H1 (cell line): Measurements from ENCODE around the gene MAN2A1. TPM values are rescaled to one million over a fixed set of nuclear protein-coding genes. Genes with fewer than 3 reads are reported as not detected.
A peak's percentile ranks its signal among the peaks of the same experiment; 100 is the strongest.

Experiments
- CTCF ChIA-PET: fragments of 300-600 bp; sonication (Branson Sonifier 250); formaldehyde crosslinking; loops from one replicate; lab custom pipeline; 2021; ENCODE audit not compliant: partially characterized antibody; lab: Charles Lee
- POLR2A ChIA-PET: fragments of 300-600 bp; sonication (Branson Sonifier 250); formaldehyde crosslinking; loops from one replicate; lab custom pipeline; 2021; ENCODE audit warnings: inconsistent platforms; ENCODE audit not compliant: partially characterized antibody; lab: Charles Lee
- DNase-seq, 2 experiments: peaks; one replicate each; pipeline versions ENCODE4 v3.0.0 to v3.0.0-alpha.2; 2010 to 2022; ENCODE audit warnings: low spot score in 2 of 2, low read depth in 1 of 2, mixed read lengths in 1 of 2
- FAIRE-seq: peaks from 2 replicates; lab custom pipeline; 2011; peaks lifted over from hg19 to GRCh38; lab: Jason Lieb, UNC
- H2AFZ ChIP-seq: 2 replicates; pipeline ENCODE4 v1.8.1; 2012; ENCODE audit warnings: low read length, inconsistent platforms
- H2AK5ac ChIP-seq: 2 replicates; pipeline ENCODE4 v1.6.1; 2013; ENCODE audit warnings: low read depth, low read length
- H2BK120ac ChIP-seq: replicated peaks from 2 replicates; pipeline ENCODE3; 2013; ENCODE audit warnings: low read depth, low read length, inconsistent platforms
- H2BK12ac ChIP-seq: 2 replicates; pipeline ENCODE4 v1.6.1; 2013; ENCODE audit warnings: low read depth, low read length
- H2BK15ac ChIP-seq: 2 replicates; pipeline ENCODE4 v1.6.1; 2013; ENCODE audit warnings: low read length
- H2BK20ac ChIP-seq: 2 replicates; pipeline ENCODE4 v1.6.1; 2013; ENCODE audit warnings: low read length
- H2BK5ac ChIP-seq: 2 replicates; pipeline ENCODE4 v1.6.1; 2013; ENCODE audit warnings: low read depth, low read length
- H3K14ac ChIP-seq: 2 replicates; pipeline ENCODE4 v1.6.1; 2013; ENCODE audit warnings: inconsistent platforms; ENCODE audit not compliant: insufficient read length
- H3K18ac ChIP-seq: 2 replicates; pipeline ENCODE4 v1.6.1; 2013; ENCODE audit warnings: low read length; ENCODE audit errors: extremely low read depth
- H3K23ac ChIP-seq: 2 replicates; pipeline ENCODE4 v1.6.1; 2013; ENCODE audit warnings: inconsistent platforms; ENCODE audit not compliant: insufficient read length
- H3K23me2 ChIP-seq: 2 replicates; pipeline ENCODE4 v1.6.1; 2013; ENCODE audit warnings: low read depth, low read length
- H3K27ac ChIP-seq: 2 replicates; pipeline ENCODE4 v1.6.1; 2011; ENCODE audit warnings: low read depth, low read length, inconsistent platforms
- H3K27me3 ChIP-seq, 4 experiments: replicated peaks in 1 of 4; 1 replicate in 1 of 4; 2 replicates in 3 of 4; pipeline versions ENCODE4 v1.6.1 to v1.8.1; 2011 to 2013; ENCODE audit warnings: low read length in 3 of 4, mild to moderate bottlenecking in 3 of 4, inconsistent platforms in 2 of 4, mixed read lengths in 2 of 4, moderate library complexity in 1 of 4; ENCODE audit not compliant: control insufficient read depth in 3 of 4, insufficient read depth in 3 of 4; ENCODE audit errors: extremely low read depth in 1 of 4
- H3K36me3 ChIP-seq, 4 experiments: 2 replicates each; pipeline versions ENCODE4 v1.6.1 to v1.8.1; 2011 to 2013; ENCODE audit warnings: mild to moderate bottlenecking in 4 of 4, low read length in 3 of 4, moderate library complexity in 2 of 4, control low read depth in 1 of 4, inconsistent platforms in 1 of 4; ENCODE audit not compliant: insufficient read depth in 4 of 4, control insufficient read depth in 2 of 4
- H3K4ac ChIP-seq: replicated peaks from 2 replicates; pipeline ENCODE3; 2013; ENCODE audit warnings: low read length, low read depth, mixed read lengths, inconsistent platforms; ENCODE audit not compliant: insufficient read length
- H3K4me1 ChIP-seq, 4 experiments: replicated peaks in 1 of 4; 1 replicate in 1 of 4; 2 replicates in 3 of 4; pipeline versions ENCODE4 v1.6.1 to v1.8.1; 2011 to 2013; ENCODE audit warnings: low read length in 3 of 4, inconsistent platforms in 2 of 4, mixed read lengths in 1 of 4; ENCODE audit not compliant: insufficient read depth in 4 of 4, control insufficient read depth in 3 of 4
- H3K4me2 ChIP-seq, 2 experiments: 2 replicates each; pipeline versions ENCODE4 v1.6.1 to v1.8.1; 2011 to 2013; ENCODE audit warnings: low read depth in 2 of 2, low read length in 2 of 2, control low read depth in 1 of 2, inconsistent platforms in 1 of 2, mild to moderate bottlenecking in 1 of 2; ENCODE audit not compliant: insufficient read depth in 1 of 2
- H3K4me3 ChIP-seq, 4 experiments: fragments of 200-600, 300-600 bp in 1 of 4; sonication (generic), shearing (Covaris generic), sonication (Bioruptor Twin) in 1 of 4; 2 replicates each; pipeline versions ENCODE4 v1.5.1 to v1.8.1; 2011 to 2016; ENCODE audit warnings: low read length in 4 of 4, low read depth in 3 of 4, control low read depth in 2 of 4, inconsistent platforms in 2 of 4, mild to moderate bottlenecking in 2 of 4, mixed read lengths in 1 of 4, moderate library complexity in 1 of 4; ENCODE audit not compliant: insufficient read depth in 2 of 4; ENCODE audit errors: extremely low read depth in 1 of 4
- H3K56ac ChIP-seq: replicated peaks from 2 replicates; pipeline ENCODE3; 2013; ENCODE audit warnings: low read depth, mild to moderate bottlenecking, mixed read lengths, low read length, inconsistent platforms; ENCODE audit not compliant: insufficient read length
- H3K79me1 ChIP-seq: 2 replicates; pipeline ENCODE4 v1.6.1; 2013; ENCODE audit warnings: low read depth, low read length, control low read depth
- H3K79me2 ChIP-seq, 2 experiments: 2 replicates each; pipeline versions ENCODE4 v1.6.1 to v1.8.1; 2012 to 2013; ENCODE audit warnings: low read length in 2 of 2, mild to moderate bottlenecking in 2 of 2, inconsistent platforms in 1 of 2; ENCODE audit not compliant: insufficient read depth in 2 of 2, control insufficient read depth in 1 of 2
- H3K9ac ChIP-seq, 4 experiments: replicated peaks in 1 of 4; 1 replicate in 1 of 4; 2 replicates in 3 of 4; pipeline versions ENCODE4 v1.6.1 to v1.8.1; 2011 to 2013; ENCODE audit warnings: low read depth in 3 of 4, low read length in 3 of 4, control low read depth in 2 of 4, mild to moderate bottlenecking in 2 of 4, moderate library complexity in 2 of 4, inconsistent platforms in 1 of 4; ENCODE audit errors: extremely low read depth in 1 of 4
- H3K9me3 ChIP-seq, 2 experiments: 2 replicates each; pipeline versions ENCODE4 v1.6.1 to v1.8.1; 2012 to 2013; ENCODE audit warnings: mild to moderate bottlenecking in 2 of 2, moderate library complexity in 2 of 2, control low read depth in 1 of 2, inconsistent platforms in 1 of 2, low read depth in 1 of 2, low read length in 1 of 2, mixed read lengths in 1 of 2; ENCODE audit not compliant: insufficient read depth in 2 of 2
- H4K20me1 ChIP-seq, 2 experiments: replicated peaks in 1 of 2; 2 replicates each; pipeline versions ENCODE3 to v1.8.1; 2011 to 2013; ENCODE audit warnings: inconsistent platforms in 2 of 2, low read length in 2 of 2, mild to moderate bottlenecking in 1 of 2; ENCODE audit not compliant: insufficient read depth in 2 of 2, control insufficient read depth in 1 of 2
- H4K5ac ChIP-seq: 2 replicates; pipeline ENCODE4 v1.6.1; 2013; ENCODE audit warnings: low read length, low read depth, mixed read lengths, inconsistent platforms; ENCODE audit not compliant: insufficient read length
- H4K8ac ChIP-seq: 2 replicates; pipeline ENCODE4 v1.8.0; 2013; ENCODE audit warnings: mild to moderate bottlenecking, moderate library complexity, low read length, inconsistent platforms; ENCODE audit not compliant: insufficient read depth; ENCODE audit errors: extremely low read depth
- H4K91ac ChIP-seq: replicated peaks from 2 replicates; pipeline ENCODE3; 2013; ENCODE audit warnings: low read length, mixed read lengths, inconsistent platforms; ENCODE audit not compliant: insufficient read length
- ASH2L ChIP-seq: fragments of 200-600, 300-600 bp; sonication (generic); IDR thresholded peaks from one replicate; pipeline ENCODE4 v1.7.1; 2017; ENCODE audit warnings: low read length
- BRCA1 ChIP-seq: IDR thresholded peaks from 2 replicates; pipeline ENCODE4 v1.6.1; 2012; ENCODE audit warnings: low read depth, low read length, improper control_type of control experiment
- CREB1 ChIP-seq: IDR thresholded peaks from 2 replicates; pipeline ENCODE4 v1.6.1; 2012; ENCODE audit warnings: inconsistent platforms
- EP300 ChIP-seq, 2 experiments: IDR thresholded peaks; 1 replicate in 1 of 2; 2 replicates in 1 of 2; pipeline ENCODE4 v1.6.1; 2011 to 2012; ENCODE audit warnings: low read depth in 2 of 2, low read length in 2 of 2, mild to moderate bottlenecking in 2 of 2, borderline replicate concordance in 1 of 2, inconsistent platforms in 1 of 2, moderate library complexity in 1 of 2
- HDAC2 ChIP-seq, 2 experiments: fragments of 300-600 bp in 1 of 2; sonication (generic) in 1 of 2; IDR thresholded peaks; 2 replicates each; pipeline ENCODE4 v1.6.1; 2011 to 2012; ENCODE audit warnings: low read depth in 2 of 2, low read length in 2 of 2, mild to moderate bottlenecking in 2 of 2, moderate library complexity in 2 of 2, borderline replicate concordance in 1 of 2, inconsistent platforms in 1 of 2
- HDAC6 ChIP-seq: IDR thresholded peaks from one replicate; pipeline ENCODE4 v1.7.1; 2012; ENCODE audit warnings: low read depth, mild to moderate bottlenecking, inconsistent platforms, low read length, moderate library complexity
- RXRA ChIP-seq: IDR thresholded peaks from 2 replicates; pipeline ENCODE4 v1.6.1; 2011; ENCODE audit warnings: low read depth, mild to moderate bottlenecking, low read length, moderate library complexity; ENCODE audit not compliant: insufficient read depth
- SAP30 ChIP-seq: fragments of 300-600 bp; sonication (generic); IDR thresholded peaks from 2 replicates; pipeline ENCODE4 v1.7.1; 2012; ENCODE audit warnings: low read length, moderate library complexity, mild to moderate bottlenecking, inconsistent platforms; ENCODE audit not compliant: insufficient read depth, insufficient replicate concordance
- SIN3A ChIP-seq, 2 experiments: IDR thresholded peaks in 1 of 2; conservative IDR thresholded peaks in 1 of 2; 2 replicates each; pipeline ENCODE4 v1.6.1; 2011 to 2012; ENCODE audit warnings: low read length in 2 of 2, improper control_type of control experiment in 1 of 2, low read depth in 1 of 2, mild to moderate bottlenecking in 1 of 2
- TAF1 ChIP-seq: IDR thresholded peaks from 2 replicates; pipeline ENCODE4 v1.6.1; 2011; ENCODE audit warnings: mild to moderate bottlenecking, low read depth, low read length
- WGBS, 2 experiments: shearing (Covaris generic) in 1 of 2; methylation state at CpG; one replicate each; pipeline versions ENCODE4 v1.1.6 to v1.1.7; 2013 to 2015; ENCODE audit warnings: low lambda C conversion rate in 2 of 2, mixed read lengths in 2 of 2, inconsistent platforms in 1 of 2, low coverage in 1 of 2, missing lambda C conversion rate in 1 of 2; ENCODE audit not compliant: insufficient replicate concordance in 2 of 2, insufficient coverage in 1 of 2, insufficient read length in 1 of 2; ENCODE audit errors: extremely low coverage in 1 of 2, missing lambda C conversion rate in 1 of 2; 5-methylcytosine and 5-hydroxymethylcytosine counted together
- polyA plus RNA-seq, 7 experiments: library from polyadenylated mRNA; depleted of rRNA in 3 of 7; stranded (reverse) in 5 of 7; unstranded in 2 of 7; fragments of >200 nt in 5 of 7; fragments of 200-250 nt in 2 of 7; gene quantifications; 1 replicate in 5 of 7; 2 replicates in 1 of 7; 4 replicates in 1 of 7; pipeline versions ENCODE4 v1.2.1 to v1.2.3, GENCODE V29; 2011 to 2013; ENCODE audit warnings: missing spikeins in 2 of 7, mixed read lengths in 2 of 7
- total RNA-seq: library from RNA; stranded (reverse); fragmentation: NEBNext Ultra II Directional; extraction: Animal tissue kit (Norgen Biotek cat#: 25700); gene quantifications from 2 replicates; pipeline ENCODE4 v1.2.1, GENCODE V29; 2021

The MAN2A1 gene
- total and polyA plus RNA-seq, 2 of the 8 experiments (the other 6 are each of a cell fraction or from before 2014, with no cell fraction given), result 29.1 to 102 TPM

DNA sequence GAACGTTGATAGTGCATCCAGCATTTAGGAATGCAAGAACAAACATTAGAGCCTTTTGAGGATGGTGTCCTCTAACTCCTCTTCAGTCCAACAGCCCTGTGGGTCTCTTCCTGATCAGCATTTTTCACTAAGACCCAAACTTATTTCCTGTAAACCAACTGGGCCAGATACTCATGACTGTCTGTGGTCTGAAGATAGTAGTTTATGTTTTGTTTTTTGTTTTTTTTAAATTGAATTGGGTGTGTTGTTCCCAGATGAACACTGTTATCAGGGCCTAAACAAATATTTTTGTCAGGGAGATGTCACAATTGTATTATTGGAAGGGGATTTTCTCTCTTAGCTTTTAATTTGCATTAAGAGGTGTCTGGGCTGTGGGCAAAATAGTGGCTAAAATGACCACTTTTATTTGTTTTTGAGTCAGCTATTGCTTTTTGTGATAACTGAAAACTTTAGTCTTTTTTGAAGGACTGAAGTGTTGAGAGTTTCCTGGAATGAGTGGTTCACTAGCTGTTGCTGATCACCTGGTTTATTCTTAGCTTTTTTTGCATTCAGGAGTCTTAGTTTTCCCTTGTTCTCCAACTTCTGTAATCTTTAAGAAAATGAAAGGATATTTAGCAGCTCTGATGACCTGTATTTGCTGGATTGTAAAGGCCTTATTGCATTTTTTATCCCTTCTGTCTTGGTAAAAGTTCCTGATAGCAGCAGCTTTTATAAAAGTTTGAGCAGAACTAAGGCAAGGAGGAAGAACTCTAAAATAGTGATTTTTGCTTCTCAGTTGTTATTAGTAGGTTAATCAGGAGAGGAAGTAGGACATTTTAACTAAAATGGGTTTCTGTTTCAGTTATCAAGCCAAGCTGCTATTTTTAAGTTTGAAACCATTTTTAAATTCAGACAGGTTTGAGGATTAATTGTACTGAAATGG, 5.5 kb downstream of the MAN2A1 start:
- Histone ChIP-seq H3K56ac (no peak overlapping the region), H2BK12ac (no peak overlapping the region)
- CTCF ChIA-PET, result interaction anchor here (0.8 to 1.5 kb wide), 3 partner anchors 10 to 23 kb away, joined by 3 to 5 read pairs (median 3); no protein-coding TSS in a partner anchor
- TF ChIP-seq CREB1 (no peak), TAF1 (no peak), SIN3A (conservative IDR thresholded peaks at IDR 0.05 in 1 of 2, IDR thresholded peaks at IDR 0.05 in 1 of 2; ENCODE audit: low read depth in 1 of 2, low read length in 2 of 2) (no peak), ASH2L (no peak), BRCA1 (no peak), HDAC6 (no peak), RXRA (no peak), SAP30 (no peak), HDAC2 (IDR thresholded peaks at IDR 0.05; ENCODE audit: borderline replicate concordance in 1 of 2, low read depth in 2 of 2, low read length in 2 of 2) (no peak), EP300 (IDR thresholded peaks at IDR 0.05; ENCODE audit: borderline replicate concordance in 1 of 2, low read depth in 2 of 2, low read length in 2 of 2) (no peak)

More for the DNA sequence above, 5.5 kb downstream of the MAN2A1 start:
- Histone ChIP-seq H2BK120ac (no peak overlapping the region), H4K20me1 (peaks cover 34 to 36% of the 10 kb centered on the region in 2 experiments), H3K18ac (no peak overlapping the region), H3K14ac (no peak overlapping the region), H3K4ac (no peak overlapping the region), H3K27me3 (no peaks in the 10 kb centered on the region), H4K5ac (no peak overlapping the region), H4K8ac (no peak overlapping the region), H3K36me3 (no peaks in the 10 kb centered on the region; a peak in 1 of 8 replicates), H3K9ac (no peak overlapping the region), H4K91ac (no peak overlapping the region), H3K27ac (no peak overlapping the region), H3K79me1 (no peaks in the 10 kb centered on the region; the same call in 1 of the 2 replicates), H3K79me2 (peaks cover 32 to 97% of the 10 kb centered on the region in 2 experiments), H2BK5ac (no peak overlapping the region), H3K4me1 (peaks cover 4 to 24% (median 16%) of the 10 kb centered on the region in 4 experiments; a peak in 5 of 7 replicates), H2BK15ac (no peak overlapping the region), H3K23me2 (no peaks in the 10 kb centered on the region; the same call in 1 of the 2 replicates), H3K9me3 (no peaks in the 10 kb centered on the region), H3K23ac (no peak overlapping the region), H2AK5ac (no peak overlapping the region), H3K4me2 (no peak overlapping the region; a peak in 2 of 4 replicates), H2AFZ (no peak overlapping the region), H3K4me3 (0 out of 8 replicates have a peak overlapping the region, but pooled peaks of 1 of the 4 experiments have one; percentile 1), H2BK20ac (no peak overlapping the region)
- POLR2A ChIA-PET, result interaction anchor here (0.9 to 2.7 kb wide), 3 partner anchors 10 to 51 kb away, joined by 3 to 12 read pairs (median 3); no protein-coding TSS in a partner anchor
- FAIRE-seq (no peak), DNase-seq (no peak)
- 78% methylated on average over 1 of the region's 1 CpG; no CpG with 5 or more reads in 1 of the 2 experiments for WGBS, 2 experiments
